GM18507 (cell line): ENCODE results near the gene RXFP4.

Source experiments
- DNase-seq: peaks from one replicate; pipeline ENCODE4 v3.0.0; 2011; ENCODE audit warnings: low read depth; ENCODE audit not compliant: insufficient read length; ENCODE audit errors: extremely low spot score
- FAIRE-seq: peaks from 2 replicates; lab custom pipeline; 2011; peaks lifted over from hg19 to GRCh38; lab: Jason Lieb, UNC

RXFP4 gene

DNA sequence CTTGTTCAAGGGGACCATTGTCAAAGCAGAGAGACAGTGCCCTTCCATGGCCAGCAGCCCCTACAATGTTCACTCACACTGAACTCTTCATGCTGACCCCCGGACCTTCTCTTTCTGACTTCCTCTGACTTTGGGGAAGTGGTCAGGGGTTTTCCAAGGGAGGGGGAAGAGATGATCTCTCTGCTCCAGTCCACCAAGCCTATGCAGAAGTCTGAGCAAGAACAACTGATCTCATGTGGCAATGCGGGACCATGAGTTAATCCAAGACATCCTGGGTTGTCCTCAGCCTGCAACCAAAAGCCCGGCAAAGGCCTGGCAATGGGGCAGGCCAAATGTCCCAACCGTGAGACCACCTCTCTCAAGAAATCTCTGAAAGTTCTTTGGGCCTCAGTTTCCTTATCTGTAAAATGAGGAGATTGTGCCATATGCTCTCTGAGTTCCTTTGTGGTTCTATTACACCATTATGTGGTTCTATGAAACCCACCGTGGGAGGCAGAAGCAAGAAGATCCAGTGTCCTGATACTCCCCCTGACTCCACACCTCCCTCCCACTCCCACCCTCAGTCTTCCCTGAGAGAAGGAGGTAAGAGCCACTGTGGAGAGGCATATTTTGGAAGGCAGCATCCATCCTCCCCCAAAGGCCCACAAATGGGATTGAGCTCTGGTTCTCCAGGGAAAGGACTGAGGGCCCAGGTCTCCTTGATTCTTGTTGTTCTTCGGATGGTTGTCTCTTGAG, 48.7 kb downstream of the RXFP4 start:
- FAIRE-seq (peak; percentile 62), DNase-seq (no peak)
